Activated CD4-positive, alpha-beta T cell treated with anti-CD3 and anti-CD28 coated beads, Interleukin-2, Interleukin-6, amounts not matched to agents 100 ng/mL and 50 ng/mL, durations not matched to agents 16 hours and 8 hours (primary cell): ENCODE results near the gene RAB20.
"Not testable (repeated sequence)": the region's sequence is repeated elsewhere in the genome, so short reads cannot be mapped to it uniquely, and the experiment has no call there.

Experiments
- DNase-seq: peaks from one replicate; pipeline ENCODE4 v3.0.0-alpha.2; 2020

Gene RAB20

DNA sequence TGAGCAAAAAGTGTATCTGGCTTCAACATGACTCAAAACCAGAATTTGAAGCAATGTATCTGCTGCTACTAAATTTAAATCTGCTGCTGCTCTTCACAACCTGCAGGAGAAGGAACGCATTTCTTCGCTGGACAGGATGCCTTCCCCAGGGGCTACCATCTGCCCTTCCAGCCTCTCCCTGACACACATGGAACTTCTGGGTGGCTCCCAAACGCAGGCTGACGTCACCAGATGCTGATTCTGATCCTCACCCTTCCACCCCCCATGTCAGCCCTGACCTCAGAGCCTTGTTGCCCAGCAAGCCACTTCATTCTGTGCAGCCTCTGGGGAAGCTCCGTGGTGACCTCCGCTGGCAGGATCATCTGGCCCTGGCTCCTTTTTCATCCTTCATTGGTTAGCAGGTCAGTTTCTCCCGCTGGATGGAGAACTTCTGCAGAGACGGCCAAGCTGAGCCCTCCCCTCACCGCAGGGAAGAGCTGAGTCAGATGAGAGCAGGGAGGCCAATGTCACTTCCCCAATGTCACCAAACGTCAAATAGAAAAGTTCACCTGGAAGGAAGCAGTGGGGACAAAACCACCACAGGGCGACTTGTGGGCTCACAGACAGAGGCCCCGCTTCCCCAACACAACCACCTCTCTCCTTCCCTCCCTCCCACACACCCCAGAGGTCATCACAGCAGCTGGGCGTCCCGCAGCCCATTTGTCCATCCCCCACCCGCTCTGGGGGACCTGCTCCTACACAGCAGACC is 14.0 kb upstream of the RAB20 start:
- peak; percentile 65 for DNase-seq

DNA sequence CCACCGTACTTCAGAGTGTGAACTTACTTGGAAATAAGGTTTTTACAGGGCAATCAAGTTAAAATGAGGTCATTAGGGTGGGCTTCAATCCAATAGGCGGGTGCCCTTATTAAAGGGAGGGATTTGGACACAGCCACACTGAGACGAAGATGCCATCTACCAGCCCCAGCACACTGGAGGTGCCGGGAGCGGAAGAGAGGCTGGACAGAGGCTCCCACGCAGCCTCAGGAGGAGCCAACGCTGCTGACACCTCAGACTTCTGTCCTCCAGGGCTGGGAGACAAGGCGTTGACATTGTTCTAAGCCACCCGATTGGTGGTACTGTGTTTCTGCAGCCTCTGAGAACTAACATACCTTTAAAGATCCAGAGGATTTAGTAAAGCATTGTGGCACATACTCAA is 12.6 kb upstream of the RAB20 start:
- no peak for DNase-seq

DNA sequence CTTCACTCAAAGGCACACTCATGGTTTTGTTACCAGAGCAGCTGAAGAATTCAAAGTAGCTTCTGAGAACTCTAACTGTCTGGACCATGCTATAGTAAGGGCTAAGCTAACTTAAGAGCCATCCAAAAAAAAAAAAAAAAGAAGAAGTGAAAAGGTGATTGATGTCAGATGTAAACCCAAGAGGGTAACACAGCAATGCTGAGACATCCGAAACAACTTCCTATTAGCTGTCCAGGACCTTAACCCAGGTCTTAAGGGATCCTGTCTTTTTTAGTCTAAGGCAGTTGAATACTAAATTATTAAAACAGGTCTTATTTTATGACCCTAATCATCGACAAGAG is 11.2 kb upstream of the RAB20 start:
- DNase-seq: no peak

DNA sequence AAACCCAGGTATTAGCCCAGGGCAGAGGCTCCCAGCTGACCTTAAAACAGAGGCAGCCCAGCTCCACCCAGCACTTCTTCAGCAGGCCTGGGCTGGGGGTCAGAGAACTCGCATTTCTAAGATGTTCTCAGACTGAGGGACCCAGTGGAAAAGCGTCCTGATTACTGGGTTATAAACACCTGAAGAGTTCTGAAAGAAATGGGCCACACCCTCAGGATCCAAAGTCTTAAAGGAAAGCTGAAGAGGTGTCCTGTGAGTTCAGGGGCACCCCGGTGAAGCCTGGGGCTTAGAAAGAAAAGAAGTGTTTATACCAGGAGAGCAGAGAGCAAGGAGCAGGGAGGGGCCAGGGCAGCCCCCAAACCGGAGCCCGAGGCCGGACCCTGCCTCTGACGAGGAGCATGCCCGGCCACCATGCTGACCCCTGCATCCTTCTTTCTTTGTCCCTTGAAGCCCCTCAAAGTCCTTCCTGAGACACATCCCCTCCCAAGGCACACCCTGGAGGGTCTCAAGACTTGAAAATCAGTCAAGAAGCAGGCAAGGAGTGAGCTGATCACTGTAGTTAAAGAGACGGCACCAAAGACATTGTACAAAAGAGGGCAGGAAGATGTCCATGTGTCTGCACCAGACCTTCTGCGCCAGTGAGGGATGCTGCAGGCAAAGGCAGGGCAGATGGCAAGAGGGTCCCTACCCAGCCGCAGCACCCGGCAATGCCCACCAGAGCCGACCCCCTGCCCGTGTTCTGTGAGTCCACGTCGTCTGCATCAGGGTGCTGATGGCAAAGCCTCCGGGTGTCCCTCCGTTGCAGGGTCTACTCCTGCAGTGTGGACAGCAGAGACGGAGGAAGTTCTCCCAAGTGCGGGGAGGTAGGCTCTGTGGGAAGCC is 10.6 kb upstream of the RAB20 start:
- no peak for DNase-seq

DNA sequence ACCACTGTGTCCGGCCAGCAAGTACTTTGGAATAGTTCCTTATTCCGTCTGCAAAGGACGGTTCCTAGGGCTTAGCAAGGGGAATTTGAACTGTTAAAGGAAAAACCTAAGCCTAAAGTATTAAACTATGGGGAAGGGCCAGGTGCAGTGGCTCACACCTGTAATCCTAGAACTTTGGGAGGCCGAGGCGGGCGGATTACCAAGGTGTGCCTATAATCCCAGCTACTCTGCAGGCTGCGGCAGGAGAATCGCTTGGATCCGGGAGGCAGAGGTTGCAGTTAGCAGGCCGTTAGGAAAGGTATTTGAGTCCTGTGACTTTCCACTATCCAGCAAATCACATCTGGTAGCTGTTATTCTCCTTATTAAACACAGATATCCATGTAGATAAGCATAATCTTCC is 9.4 kb upstream of the RAB20 start:
- DNase-seq: no peak

DNA sequence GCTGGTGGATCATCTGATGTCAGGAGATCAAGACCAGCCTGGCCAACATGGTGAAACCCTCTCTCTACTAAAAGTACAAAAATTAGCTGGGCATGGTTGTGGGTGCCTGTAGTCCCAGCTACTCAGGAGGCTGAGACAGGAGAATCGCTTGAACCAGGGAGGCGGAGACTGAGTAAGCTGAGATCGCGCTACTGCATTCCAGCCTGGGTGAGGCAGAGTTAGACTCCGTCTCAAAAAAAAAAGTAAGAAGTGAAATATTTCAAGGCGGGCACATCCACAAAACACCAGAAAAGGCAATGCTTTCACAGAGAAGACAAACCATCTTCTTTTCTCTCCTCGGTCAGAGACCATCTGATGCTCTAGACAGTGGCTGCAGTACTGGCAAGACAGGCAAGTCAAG is 8.4 kb upstream of the RAB20 start:
- not testable (repeated sequence) for DNase-seq

DNA sequence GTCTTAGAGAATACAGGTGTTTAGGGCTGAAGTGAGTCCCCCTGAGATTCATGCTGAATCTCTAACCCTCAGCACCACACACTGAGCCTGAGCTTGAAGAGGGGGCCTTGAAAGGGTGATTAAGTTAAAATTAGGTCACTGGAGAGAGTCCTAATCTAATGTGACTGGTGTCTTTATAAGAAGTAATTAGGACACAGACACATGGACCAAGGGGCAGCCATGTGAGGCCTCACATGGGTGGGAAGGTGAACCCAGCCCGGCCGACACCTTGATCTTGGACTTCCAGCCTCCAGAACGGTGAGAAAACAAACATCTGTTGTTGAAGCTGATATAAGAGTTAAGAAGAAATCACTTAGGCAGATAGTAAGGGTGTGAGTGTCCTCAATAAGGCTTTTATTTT is 7.1 kb upstream of the RAB20 start:
- DNase-seq: no peak

DNA sequence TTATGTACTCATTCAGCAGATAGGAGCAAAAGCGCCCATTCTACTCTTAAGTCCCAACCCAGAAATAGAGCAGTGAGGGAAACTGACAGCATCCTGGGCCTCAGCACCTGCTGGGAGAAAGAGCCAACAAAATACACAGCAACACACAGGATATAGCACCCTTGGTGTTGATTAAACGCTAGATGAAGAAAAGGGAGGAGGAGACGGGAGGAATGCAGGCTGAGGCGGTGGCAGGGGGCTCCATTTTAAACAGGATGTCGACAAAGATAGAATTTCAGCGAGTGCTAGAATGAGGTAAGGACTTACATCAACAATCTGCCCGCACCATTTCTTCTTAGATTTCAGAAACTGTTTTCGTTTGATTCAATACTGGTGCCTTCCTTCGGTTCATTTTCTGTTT is 4.6 kb upstream of the RAB20 start:
- DNase-seq: no peak

DNA sequence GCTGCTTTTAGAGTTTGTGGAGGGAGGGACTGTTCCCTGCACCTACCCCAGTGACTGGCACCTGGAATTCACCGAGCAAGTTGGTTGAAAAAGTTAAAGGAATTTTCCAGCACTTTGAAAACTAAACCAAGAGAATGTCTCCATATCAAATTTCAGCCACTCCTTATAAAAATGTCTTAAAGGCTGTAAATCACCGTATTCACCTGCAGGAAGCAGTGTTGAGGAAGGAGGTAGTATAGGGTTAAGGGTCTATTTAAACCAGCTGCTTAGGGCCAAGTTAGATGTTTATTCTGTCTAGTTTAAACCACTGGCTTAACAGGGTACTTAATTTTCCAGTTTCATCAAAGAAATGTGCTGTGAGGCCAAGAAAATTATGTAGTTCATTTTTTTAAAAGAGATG is 3.8 kb upstream of the RAB20 start:
- no peak for DNase-seq

DNA sequence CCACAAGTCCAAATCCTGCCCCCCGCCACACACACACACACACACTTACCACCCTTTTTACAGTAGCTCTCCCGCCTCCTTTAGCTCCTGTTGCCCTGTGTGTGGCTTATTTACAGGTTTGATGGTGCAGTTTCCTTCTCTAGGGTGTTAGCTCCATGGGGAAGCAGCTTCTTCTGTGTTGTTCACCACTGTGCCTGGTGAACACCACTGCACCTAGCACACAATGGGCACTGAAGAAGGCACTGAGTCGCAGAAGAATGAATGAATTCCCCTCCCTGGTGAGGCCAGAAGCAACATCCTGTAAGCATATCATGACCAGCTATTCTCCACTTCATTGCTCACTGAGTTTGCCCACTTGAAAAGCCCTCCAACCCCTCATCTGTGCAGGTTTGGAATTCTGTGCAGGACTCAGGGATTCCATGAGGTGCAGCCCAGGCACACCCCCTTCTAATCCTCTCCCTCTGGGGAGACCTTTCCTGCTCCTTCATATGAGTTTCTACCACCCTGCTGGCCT is 3.0 kb upstream of the RAB20 start:
- DNase-seq: no peak

DNA sequence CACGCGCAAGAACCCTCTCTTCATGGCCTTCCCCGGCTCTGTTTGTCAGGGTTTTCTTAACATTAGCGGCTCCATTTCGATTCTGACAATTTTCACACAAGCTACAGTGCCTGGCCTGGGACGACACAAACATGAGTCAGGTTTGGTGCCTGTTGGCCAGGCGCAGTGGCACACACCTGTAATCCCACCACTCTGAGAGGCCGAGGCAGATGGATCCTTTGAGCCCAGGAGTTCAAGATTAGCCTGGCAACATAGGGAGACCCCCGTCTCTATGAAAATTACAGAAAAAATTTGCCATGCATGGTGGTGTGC is 1.9 kb upstream of the RAB20 start:
- DNase-seq: no peak

DNA sequence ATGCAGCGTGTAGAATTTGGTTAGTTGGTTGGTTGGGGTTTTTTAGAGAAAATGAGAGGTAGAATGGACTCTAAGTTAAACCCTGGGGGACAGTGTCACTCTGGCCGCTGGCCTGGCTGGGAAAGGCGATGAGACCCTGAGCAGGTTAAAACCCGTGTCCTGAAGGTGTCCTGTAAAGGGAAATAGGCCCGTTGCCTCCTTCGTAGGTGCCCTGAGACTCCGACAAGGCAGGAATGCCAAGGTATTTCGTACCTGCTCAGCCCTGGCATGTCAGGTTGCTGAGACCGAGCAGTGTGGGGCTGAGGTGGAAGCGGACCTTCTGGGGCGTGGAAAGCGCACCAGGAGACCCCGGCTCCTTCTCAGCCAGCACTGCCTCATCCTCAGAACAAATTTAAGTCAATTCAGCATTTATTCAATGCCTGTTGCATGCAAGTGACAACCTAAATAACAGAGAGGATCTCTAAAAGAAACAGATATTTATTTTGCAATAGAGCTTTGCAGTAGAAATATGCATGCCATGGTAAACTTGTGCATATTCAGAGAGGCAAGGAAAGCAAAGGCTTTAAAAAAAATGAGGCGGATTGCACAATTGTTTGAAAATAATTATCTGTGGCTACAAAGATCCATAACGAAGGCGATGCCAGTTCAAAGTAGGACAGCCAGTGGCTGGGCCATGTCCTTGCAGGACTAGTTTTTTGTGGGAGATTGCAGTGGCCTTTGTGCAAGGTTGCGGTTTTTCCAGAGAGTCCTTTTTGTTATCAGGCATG is 1.4 kb upstream of the RAB20 start:
- DNase-seq: no peak

DNA sequence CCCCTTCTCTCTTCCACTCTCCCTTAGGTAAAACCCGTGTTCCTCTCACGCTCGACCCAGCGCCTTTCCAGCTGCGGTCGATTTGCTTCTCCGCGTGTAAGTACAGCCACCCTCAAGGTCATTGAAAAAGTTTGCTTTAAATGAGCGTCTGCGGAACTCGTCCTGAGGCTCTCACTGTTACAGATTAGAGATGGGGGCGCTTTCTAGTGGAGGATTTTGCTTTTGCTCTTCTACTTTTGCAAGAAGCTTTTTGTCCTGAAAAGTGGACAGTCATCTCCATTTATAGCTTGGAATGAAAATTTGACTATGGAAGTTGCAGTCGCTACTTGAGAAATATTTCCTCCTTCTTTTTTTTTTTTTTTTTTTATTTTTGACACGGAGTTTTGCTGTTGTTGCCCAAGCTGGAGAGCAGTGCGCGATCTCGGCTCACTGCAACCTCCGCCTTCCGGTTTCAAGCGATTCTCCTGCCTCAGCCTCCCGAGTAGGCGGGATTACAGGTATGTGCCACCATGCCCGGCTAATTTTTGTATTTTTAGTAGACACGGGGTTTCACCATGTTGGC is 595 bp upstream of the RAB20 start:
- DNase-seq: peak; percentile 11

DNA sequence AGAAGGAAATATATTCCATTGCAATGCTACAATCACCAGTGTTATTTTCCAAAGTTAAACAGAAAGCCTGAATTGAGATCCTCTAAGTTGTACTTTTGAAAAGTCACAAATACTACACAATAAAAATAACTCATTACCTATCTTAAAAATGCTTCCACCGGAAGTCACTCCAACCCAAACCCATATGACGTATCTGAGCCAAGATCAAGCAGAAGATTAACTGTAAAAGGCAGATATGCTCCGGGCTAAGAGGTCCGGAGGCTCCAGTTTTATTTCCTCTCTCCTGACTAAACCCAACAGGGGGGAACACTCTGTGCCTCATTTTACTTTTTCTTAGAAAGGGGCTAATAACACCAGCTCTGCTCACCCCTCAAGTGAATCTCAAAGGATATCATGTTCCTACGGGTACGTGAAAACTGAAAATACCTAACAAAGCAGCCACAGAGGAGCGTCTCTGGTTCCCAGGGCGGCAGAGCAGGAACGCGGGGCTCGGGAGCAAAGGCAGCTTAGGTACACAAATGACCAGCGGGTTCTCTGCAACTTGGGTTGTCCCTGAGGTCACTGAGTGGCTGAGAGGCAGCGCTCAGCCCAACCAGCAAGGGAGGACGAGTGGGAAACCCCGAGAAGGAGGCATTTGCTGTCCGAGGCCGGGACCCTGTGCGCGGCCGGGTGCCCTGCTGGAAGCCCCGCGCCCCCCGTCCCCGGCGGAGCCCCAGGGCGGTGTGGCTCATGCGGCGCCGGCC is 750 bp downstream of the RAB20 start:
- peak; percentile 9 for DNase-seq

DNA sequence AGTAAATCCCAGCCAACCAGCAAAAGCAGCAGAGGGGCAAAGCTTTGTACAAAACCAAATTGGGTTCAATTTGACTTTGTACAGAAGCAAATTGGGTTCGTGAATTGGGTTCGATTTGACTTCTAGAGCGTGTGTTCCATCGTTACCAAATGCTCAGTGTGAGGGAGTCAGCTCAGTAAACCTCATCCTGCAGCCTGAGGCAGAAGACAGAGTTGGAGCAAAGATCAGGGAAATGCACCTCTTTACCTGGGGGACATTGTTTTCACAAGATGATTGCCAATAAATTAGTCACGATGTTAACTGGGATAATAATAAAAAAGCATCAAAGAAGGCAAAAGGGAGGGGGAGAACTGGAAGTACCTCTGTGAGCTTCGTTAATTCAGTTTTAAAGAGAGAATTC is 1.5 kb downstream of the RAB20 start:
- no peak for DNase-seq

DNA sequence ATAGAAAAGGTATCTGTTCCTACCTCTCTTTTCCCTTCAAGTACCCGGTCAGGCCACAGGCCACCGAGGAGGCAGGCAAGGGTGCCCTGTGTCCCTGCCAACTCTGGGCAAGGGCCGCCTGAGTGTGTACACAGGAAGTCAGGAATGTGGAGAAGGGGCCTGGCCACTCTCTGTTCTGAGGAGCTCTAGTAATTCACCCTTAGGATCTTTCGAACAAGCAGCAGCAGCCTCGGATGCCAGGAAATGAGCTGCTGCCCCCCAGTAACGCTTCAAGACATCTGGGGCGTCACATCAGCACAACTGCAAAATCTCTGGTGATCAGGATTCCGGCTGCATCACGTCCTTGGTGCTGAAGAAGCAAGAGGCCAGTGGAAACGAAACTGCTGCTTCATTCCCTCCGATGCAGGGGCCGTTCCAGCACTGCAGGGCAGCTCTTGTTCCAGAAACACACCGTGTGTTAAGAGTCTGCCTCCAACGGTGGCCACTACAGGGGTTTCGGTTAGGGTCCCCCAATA is 2.0 kb downstream of the RAB20 start:
- DNase-seq: no peak

DNA sequence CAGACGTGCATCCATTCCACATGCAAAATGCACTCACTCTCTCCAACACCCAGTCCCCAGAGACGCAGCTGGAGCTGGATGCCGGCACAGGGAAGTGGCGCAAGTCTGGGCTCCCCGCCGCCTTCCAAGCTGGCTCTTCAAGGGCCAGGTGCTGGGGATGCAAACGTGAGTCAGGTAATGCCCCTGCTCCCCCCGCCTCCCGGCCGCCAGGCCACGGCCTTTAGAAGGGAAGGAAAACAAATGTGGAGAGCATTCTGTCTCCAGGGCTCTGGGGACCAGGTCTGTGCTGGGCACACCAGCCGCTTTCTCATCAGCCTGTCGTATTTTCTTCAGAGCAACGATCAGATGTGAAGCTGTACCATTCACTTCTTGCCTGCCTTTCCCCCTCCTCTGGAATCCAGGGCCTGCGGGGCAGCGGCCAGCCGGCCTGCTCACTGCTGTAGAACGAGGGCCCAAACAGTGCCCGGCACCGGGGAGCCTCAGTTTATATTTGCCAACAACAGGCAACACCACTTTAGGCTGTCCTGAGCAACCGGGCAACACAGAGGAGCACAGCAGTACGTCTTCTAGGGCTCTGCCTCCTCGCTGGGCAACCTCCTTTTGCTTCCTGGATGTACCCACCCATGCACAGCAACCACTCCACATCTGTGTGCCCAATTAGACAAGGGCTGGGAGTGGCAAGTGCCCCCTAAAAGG is 3.8 kb downstream of the RAB20 start:
- no peak for DNase-seq

DNA sequence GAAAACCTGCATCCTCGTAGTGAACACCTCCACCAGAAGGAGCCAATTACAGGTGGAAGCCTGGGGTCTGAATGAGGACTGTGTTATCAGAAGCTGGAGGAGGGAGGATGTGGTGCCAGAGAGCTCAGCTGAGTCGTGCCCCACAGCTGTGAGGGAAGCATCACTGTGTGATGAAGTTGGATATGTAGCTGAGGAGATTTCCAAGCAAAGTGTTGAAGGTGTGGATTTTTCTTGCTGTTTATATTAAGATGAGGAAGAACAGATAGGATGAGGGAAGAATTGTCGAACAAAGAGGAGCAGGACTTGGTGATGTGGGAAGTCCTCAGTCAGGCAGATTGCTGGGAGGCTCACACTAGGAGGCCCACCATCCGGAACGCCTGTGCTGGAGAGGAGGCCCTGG is 4.4 kb downstream of the RAB20 start:
- no peak for DNase-seq

DNA sequence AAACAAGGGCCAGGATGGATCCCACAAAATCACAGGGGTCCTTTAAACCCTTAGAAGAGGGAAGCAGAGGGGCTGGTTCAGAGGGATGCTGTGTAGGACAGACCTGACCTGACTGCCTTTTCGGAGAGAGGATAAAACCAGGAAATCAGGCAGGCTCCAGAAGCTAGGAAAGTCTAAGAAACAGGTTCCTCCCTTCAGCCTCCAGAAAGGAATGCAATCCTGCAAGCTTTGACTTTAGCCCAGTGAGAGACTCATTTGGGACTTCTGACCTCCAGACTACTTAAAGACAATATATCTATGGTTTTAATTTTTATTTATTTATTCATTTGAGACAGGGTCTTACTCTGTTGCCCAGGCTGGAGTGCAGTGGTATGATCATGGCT is 5.3 kb downstream of the RAB20 start:
- DNase-seq: no peak

DNA sequence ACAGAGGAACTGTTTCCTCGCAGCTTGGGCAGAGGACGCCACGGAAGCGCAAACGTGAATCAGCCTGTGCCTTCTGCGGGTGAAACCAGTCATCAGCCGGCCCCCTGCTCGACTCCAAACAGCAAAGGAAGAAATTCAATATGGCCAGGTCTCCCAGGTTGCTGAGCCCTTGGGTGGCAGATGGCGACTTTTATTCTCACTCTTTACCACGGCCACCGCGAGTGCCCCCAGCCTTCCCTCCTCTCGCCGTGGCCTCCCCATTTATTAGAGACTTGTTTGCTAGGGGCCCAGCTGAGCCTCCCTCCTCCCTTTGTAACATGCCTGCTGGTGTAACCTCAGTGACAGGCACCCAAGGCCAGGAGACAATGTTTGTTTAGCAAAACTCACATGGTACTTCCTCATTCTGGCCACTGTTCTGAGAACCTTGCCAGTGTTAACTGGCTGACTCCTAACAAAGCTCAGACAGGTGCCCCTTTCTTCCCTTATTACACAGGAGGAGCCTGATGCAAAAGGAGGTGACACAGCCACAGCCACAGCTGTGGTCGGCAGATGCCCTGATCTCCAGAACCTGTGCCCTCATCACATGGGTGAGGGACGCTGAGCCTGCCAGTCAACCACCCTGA is 5.8 kb downstream of the RAB20 start:
- no peak for DNase-seq

DNA sequence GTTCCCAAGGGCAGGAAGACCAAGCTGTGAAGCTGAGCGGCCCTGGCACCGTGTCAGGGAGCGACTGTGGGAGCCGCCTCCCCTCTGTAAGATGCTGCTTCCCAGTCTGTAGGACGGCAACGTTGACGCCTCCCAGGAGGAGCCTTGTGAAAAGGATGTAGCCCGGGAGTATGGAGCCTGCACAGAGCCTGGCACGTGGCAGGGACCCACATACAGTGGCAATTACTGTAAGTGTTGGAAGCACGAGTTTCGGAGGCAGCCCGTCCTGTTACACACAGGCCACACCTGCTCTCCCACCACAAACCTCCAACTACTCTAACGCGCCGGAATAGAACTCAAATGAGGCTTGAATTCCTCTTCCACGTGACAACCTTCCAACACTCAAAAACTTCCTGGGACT is 6.6 kb downstream of the RAB20 start:
- DNase-seq: no peak
